ENCODE measurements around the gene RAMP3.

- no peak for TF ChIP-seq GTF2F1 (IDR thresholded peaks at IDR 0.05; ENCODE audit: low read depth, low read length)
- no peak for TF ChIP-seq ZFX (CRISPR knock-in tag; IDR thresholded peaks at IDR 0.05)
- TF ChIP-seq SNRNP70 (optimal IDR thresholded peaks at IDR 0.05; ENCODE audit: low read depth, low read length) = no peak
- TF ChIP-seq RFX5 (IDR thresholded peaks at IDR 0.05; ENCODE audit: low read depth, low read length) = no peak
- TF ChIP-seq ZNF639 (CRISPR knock-in tag; conservative IDR thresholded peaks at IDR 0.05 in 1 of 2, IDR thresholded peaks at IDR 0.05 in 1 of 2) = no peak
- TF ChIP-seq, protein P1, sequence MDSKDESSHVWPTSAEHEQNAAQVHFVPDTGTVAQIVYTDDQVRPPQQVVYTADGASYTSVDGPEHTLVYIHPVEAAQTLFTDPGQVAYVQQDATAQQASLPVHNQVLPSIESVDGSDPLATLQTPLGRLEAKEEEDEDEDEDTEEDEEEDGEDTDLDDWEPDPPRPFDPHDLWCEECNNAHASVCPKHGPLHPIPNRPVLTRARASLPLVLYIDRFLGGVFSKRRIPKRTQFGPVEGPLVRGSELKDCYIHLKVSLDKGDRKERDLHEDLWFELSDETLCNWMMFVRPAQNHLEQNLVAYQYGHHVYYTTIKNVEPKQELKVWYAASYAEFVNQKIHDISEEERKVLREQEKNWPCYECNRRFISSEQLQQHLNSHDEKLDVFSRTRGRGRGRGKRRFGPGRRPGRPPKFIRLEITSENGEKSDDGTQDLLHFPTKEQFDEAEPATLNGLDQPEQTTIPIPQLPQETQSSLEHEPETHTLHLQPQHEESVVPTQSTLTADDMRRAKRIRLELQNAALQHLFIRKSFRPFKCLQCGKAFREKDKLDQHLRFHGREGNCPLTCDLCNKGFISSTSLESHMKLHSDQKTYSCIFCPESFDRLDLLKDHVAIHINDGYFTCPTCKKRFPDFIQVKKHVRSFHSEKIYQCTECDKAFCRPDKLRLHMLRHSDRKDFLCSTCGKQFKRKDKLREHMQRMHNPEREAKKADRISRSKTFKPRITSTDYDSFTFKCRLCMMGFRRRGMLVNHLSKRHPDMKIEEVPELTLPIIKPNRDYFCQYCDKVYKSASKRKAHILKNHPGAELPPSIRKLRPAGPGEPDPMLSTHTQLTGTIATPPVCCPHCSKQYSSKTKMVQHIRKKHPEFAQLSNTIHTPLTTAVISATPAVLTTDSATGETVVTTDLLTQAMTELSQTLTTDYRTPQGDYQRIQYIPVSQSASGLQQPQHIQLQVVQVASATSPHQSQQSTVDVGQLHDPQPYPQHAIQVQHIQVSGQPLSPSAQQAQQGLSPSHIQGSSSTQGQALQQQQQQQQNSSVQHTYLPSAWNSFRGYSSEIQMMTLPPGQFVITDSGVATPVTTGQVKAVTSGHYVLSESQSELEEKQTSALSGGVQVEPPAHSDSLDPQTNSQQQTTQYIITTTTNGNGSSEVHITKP (IDR thresholded peaks at IDR 0.05; ENCODE audit: partially characterized antibody) = no peak
- no peak for TF ChIP-seq TSHZ1 (CRISPR knock-in tag; IDR thresholded peaks at IDR 0.05)
- TF ChIP-seq, protein P2, sequence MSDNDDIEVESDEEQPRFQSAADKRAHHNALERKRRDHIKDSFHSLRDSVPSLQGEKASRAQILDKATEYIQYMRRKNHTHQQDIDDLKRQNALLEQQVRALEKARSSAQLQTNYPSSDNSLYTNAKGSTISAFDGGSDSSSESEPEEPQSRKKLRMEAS (CRISPR knock-in tag; IDR thresholded peaks at IDR 0.05) = no peak
- no peak for TF ChIP-seq ZNF175 (CRISPR knock-in tag; IDR thresholded peaks at IDR 0.05; ENCODE audit: low read depth)
- TF ChIP-seq, protein P3, sequence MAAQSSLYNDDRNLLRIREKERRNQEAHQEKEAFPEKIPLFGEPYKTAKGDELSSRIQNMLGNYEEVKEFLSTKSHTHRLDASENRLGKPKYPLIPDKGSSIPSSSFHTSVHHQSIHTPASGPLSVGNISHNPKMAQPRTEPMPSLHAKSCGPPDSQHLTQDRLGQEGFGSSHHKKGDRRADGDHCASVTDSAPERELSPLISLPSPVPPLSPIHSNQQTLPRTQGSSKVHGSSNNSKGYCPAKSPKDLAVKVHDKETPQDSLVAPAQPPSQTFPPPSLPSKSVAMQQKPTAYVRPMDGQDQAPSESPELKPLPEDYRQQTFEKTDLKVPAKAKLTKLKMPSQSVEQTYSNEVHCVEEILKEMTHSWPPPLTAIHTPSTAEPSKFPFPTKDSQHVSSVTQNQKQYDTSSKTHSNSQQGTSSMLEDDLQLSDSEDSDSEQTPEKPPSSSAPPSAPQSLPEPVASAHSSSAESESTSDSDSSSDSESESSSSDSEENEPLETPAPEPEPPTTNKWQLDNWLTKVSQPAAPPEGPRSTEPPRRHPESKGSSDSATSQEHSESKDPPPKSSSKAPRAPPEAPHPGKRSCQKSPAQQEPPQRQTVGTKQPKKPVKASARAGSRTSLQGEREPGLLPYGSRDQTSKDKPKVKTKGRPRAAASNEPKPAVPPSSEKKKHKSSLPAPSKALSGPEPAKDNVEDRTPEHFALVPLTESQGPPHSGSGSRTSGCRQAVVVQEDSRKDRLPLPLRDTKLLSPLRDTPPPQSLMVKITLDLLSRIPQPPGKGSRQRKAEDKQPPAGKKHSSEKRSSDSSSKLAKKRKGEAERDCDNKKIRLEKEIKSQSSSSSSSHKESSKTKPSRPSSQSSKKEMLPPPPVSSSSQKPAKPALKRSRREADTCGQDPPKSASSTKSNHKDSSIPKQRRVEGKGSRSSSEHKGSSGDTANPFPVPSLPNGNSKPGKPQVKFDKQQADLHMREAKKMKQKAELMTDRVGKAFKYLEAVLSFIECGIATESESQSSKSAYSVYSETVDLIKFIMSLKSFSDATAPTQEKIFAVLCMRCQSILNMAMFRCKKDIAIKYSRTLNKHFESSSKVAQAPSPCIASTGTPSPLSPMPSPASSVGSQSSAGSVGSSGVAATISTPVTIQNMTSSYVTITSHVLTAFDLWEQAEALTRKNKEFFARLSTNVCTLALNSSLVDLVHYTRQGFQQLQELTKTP (IDR thresholded peaks at IDR 0.05; ENCODE audit: low read depth in 1 of 2, partially characterized antibody in 2 of 2) = no peak
Observed at GRCh38 chr7:45187946-45188411, 30.4 kb downstream of the RAMP3 start.
